Brain pericyte (primary cell): Measurements from ENCODE around the gene SEC24D.
A peak's percentile ranks its signal among the peaks of the same experiment; 100 is the strongest.
"Not testable (repeated sequence)": the region's sequence is repeated elsewhere in the genome, so short reads cannot be mapped to it uniquely, and the experiment has no call there.

Experiments
- DNase-seq: peaks from one replicate; pipeline ENCODE4 v3.0.0-alpha.2; 2012; ENCODE audit warnings: low read depth, low spot score

Gene SEC24D

GRCh38 chr4:118810991-118811764 lies 24.7 kb downstream of the SEC24D start:
- no peak for DNase-seq

GRCh38 chr4:118807659-118808058 lies 28.3 kb downstream of the SEC24D start:
- no peak for DNase-seq

GRCh38 chr4:118803253-118803652 lies 32.7 kb downstream of the SEC24D start:
- DNase-seq = no peak

GRCh38 chr4:118801895-118802575 lies 33.9 kb downstream of the SEC24D start:
- DNase-seq = no peak

- DNase-seq = no peak
Measured at GRCh38 chr4:118799231-118799942, 36.5 kb downstream of the SEC24D start.

- no peak for DNase-seq
Measured at GRCh38 chr4:118798658-118799057, 37.3 kb downstream of the SEC24D start.

- no peak for DNase-seq
Measured at GRCh38 chr4:118797558-118798142, 38.3 kb downstream of the SEC24D start.

- not testable (repeated sequence) for DNase-seq
Measured at GRCh38 chr4:118791690-118792446, 44.1 kb downstream of the SEC24D start.

- no peak for DNase-seq
Measured at GRCh38 chr4:118790544-118790943, 45.4 kb downstream of the SEC24D start.

GRCh38 chr4:118788911-118789310 lies 47.0 kb downstream of the SEC24D start:
- no peak for DNase-seq

GRCh38 chr4:118787844-118788380 lies 48.0 kb downstream of the SEC24D start:
- no peak for DNase-seq

GRCh38 chr4:118784776-118785175 lies 51.1 kb downstream of the SEC24D start:
- no peak for DNase-seq

- DNase-seq = no peak
Measured at GRCh38 chr4:118783887-118784286, 52.0 kb downstream of the SEC24D start.

- DNase-seq = not testable (repeated sequence)
Measured at GRCh38 chr4:118782886-118783285, 53.0 kb downstream of the SEC24D start.

GRCh38 chr4:118777649-118778048 lies 58.3 kb downstream of the SEC24D start:
- not testable (repeated sequence) for DNase-seq

GRCh38 chr4:118776955-118777640 lies 58.8 kb downstream of the SEC24D start:
- not testable (repeated sequence) for DNase-seq

- DNase-seq = peak; percentile 48
Measured at GRCh38 chr4:118776157-118776954, 59.6 kb downstream of the SEC24D start.

GRCh38 chr4:118775405-118775804 lies 60.5 kb downstream of the SEC24D start:
- DNase-seq = no peak

- no peak for DNase-seq
Measured at GRCh38 chr4:118774989-118775388, 60.9 kb downstream of the SEC24D start.

GRCh38 chr4:118774321-118774720 lies 61.6 kb downstream of the SEC24D start:
- no peak for DNase-seq
